Measurements from ENCODE around the gene TNFRSF11A.

- TF ChIP-seq CTCF (IDR thresholded peaks at IDR 0.05) (no peak), ZFX (IDR thresholded peaks at IDR 0.05; ENCODE audit: borderline replicate concordance) (no peak)
Observed at GRCh38 chr18:62339106-62339988, 14.2 kb downstream of the TNFRSF11A start.

Data from 22Rv1 (cell line).